Measurements from ENCODE around the gene DUSP6. TPM values are rescaled to one million over a fixed set of nuclear protein-coding genes. Genes with fewer than 3 reads are reported as not detected.

DUSP6 gene, protein sequence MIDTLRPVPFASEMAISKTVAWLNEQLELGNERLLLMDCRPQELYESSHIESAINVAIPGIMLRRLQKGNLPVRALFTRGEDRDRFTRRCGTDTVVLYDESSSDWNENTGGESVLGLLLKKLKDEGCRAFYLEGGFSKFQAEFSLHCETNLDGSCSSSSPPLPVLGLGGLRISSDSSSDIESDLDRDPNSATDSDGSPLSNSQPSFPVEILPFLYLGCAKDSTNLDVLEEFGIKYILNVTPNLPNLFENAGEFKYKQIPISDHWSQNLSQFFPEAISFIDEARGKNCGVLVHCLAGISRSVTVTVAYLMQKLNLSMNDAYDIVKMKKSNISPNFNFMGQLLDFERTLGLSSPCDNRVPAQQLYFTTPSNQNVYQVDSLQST
- 8.1 and 9.4 TPM in 2 replicates for total RNA-seq (2014; rRNA removed; shearing (Covaris generic))

DNA sequence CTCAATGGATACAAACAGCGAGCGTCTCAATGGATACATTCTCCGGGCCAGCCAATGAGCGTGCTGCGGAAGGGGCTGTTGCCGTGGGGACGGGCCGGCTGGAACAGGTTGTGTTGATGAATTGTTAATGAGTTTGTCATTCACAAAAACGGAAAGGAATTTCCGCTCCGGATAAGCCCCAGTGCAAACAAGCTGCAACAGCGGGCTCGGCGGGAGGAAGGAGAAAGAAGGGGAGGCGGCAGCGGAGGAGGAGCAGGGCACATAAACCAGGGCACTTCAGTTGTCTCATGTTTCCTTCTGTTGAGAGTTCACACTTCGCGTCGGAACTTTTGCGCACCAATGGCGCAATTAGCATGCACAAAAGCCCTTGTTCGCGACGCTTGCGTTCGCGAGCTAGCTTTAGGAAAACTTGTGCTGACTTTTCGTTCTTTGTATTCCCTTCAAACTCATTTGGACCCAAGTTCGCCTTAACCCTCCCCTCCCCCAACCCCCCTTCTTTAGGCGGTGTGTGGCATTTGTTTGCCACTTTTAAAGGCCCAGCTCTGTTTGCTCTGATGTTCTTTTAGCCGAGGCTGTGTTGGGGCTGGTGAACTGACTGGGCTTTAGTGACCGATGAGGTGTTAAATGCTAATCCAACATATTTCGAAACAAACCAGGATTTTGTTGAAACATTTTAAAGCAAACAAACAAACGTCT lies at the start of gene DUSP6:
Gene DUSP6 (minus strand): TSS at position 10 of the 696 bp plus-strand sequence. CDS start 462 bp downstream, outside the sequence.
- peak; percentile 97 for DNase-seq (ENCODE audit: low spot score)

DNA sequence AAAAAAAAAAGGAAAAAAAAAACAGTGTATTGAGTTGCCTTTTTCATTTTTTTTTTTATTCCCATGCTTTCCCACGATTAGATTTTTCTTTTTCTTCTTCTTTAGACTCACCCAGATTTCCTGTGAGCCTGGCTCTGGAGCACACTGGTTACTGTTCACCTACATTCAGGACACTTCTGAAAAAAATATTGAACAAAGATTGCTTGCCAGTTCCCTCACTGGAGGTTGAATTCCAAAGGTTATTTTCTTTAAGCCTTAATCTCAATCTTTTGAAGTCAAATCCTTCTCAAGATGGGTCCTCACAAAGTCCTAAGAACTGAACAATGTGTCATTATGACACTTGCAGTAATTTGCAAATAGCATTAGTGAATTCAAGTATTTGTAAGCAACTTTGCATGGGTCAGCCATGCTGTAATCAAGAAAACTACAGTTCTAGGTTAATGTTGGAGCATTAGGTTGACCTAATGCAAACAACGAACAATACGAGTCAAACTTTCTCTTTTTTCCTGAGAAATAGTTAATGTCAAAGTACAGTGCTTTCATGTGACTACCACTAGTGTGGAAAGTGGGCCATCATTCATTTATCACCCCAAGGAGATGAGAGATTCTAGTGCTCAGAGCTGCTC lies 49.2 kb upstream of the DUSP6 start:
- DNase-seq (ENCODE audit: low spot score): no peak

DNA sequence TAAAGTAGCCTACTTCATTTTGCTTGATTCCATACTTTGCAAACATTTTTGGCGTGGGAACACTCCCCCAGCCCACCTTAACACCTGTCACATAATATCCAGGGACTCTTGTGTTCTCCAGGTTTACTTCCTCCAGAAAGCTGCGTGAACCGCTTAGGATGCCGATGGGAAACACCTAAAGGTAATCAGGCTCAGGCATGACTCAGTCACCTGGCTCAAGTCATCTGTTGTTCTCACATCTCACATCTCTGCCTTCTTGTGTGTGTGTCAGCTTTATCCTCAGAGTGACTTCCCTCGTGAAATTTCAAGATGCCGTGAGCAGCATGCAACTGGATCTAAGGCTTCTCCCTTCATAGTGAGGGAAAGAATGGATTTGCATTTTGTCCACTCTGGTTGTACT lies 48.1 kb upstream of the DUSP6 start:
- no peak for DNase-seq (ENCODE audit: low spot score)

DNA sequence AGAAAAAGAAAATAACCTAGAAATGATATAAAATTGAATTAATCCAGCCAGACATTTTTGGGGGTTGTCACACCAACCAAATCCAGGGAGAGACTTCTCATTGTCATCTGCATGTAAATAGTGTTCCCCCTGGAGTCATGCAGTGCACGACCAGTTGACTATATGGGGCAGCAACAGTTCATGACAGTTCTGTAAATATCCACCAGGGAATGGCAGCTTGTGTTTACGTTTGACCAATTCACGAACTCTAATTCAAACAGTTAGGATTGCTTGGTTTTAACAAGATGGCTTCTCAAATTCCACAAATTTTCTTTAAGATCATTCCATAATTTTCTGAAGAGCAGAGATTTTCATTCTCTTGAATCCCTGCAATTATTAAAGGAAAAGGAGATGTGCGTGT lies 43.4 kb upstream of the DUSP6 start:
- no peak for DNase-seq (ENCODE audit: low spot score)

DNA sequence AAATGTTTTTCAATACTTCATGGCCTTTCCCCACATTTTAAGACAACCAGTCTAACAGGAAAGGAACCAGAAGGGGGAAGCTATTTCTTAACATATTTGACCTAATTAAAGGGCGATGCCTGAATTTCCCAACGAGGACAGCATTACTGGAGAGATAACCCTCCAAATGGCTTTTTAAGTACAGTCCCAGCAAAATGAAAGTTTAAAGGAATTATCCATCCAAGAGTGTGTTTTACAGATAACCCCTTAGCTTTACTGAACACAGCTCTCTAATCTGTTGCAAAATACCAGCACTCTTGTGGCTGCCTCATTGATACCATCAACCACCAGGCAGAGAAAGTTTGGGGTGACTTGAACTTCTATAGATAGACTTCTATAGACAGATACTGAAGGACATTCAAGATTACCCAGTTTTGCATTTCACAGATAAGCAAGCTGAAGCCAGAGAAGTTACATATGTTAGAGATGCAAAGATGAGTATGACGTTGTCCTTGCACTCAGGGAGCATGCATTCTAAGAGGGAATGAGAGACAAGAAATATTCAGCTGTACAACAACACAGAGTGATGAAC lies 41.3 kb upstream of the DUSP6 start:
- no peak for DNase-seq (ENCODE audit: low spot score)

DNA sequence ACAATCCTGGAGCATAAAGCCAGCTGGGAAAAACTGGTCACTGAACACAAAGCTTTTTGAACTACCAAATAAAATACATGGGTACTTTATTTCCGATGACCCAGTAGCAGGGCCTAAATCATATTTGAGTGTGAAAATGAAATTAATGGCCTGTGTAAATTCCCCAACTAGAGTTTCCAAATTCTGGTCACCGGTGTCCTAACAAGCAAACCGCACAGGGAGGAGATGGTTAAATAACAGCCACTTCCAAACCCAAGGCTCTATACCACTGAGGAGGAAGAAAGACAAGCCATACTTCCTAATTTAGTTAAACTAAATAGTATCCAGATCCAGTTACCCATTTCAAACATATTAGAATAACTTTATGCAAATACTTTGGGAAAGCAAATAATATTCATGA lies 40.1 kb upstream of the DUSP6 start:
- no peak for DNase-seq (ENCODE audit: low spot score)

DNA sequence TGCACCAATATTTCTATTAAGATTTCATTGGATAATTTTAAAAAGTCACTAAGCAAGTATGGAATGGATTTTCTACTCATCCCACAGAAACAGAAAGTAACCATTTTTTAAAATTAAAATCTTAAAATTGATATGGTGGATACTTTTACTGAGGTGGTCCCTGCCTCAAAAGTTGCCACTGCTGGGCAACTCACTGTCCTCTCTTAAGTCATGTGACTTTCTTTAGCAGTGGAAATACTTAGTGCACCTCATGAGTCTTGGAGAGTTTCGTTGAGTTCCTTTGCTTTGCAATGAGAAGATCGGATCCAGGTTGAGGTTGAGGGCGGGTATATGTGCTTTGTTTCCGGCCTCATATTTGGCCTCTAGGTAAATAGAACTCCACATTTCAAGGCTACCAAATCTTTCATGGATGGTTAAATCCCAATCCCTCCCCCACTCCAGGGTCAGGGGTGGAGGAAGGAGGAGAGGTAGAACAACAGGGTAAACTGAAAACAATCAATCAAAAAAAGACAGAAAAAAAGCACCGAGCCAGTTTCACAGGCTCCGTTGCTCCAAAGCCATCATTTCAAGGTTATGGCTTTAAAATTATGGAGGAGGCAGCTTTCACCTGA lies 39.5 kb upstream of the DUSP6 start:
- no peak for DNase-seq (ENCODE audit: low spot score)

DNA sequence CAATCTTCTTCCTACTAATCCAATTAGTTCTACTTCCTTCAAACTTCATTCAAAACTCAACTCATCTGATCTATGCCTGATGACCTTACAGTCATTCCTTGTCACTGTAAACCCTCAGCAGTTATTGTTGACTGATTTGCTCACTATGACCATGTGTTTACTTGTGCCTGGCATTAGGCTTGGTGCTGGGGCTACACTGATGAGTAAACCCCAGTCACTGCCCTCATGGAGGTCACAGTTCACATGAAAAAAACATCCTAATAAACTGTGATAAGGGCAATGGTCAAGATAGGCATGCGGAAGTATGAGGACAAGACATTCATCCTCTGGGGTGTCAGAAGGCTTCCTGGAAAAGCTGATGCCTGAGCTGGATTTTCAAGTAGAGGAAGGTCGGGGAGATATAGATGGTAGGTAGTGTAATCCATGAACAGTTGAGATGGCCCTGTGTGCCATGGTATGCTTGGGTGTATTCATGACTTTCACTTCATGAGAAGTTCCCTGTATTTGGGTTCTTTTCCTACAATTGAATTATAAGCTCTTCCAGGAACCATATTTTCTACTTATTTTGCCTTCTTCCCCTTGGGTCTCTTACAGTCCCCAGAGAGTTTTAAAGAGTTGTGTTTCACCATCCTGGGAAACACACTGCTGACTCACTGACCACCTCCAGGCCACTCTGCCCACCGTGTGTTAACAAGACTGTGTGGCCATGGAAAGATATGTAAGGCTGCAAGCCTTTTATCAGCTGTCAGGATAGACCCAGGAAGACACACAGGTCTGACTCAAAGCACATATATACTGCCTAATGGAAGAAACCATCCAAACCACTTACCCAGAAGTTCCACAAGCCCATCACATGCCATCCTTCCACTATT lies 38.7 kb upstream of the DUSP6 start:
- peak; percentile 25 for DNase-seq (ENCODE audit: low spot score)

DNA sequence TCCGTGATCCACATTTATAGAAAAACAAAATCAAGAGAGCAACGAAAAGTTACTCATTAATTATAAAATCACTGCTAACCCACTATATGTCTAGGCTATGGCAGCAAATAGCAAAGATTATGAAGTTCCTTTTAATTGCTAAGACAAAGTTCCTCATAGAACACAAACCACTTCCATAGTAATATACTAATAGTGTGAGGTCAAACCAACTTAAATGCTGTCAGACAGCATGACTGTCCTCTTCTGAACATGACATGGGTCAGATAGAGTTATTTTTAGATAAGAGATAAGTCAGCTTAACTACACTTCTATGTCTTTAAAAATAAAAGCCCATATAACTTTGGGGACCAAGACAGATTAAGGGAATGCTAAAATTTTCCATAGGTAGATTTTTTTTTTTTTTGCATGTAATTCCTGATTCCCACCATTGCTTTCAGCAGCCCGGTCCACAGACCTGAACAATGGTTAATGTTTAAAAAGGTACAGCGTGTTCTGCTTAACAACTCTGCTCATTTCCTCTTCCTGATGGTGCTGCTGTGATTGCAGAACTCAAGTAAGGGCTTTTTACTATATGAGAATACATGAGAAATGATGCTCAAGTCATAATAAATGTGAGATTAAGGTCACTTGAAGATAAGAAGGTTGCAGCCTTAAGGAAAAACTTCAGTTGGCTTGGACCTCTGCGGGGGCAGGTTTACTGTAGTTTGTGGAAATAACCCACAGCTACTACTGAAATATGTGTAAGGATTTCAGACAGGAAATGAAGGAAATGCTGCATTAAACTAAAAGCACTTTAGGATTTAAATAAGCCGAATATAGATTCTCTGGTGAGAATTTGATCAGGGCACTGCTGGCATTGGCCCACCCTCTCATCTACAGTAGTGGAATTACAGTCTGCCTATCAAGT lies 37.7 kb upstream of the DUSP6 start:
- DNase-seq (ENCODE audit: low spot score): no peak

DNA sequence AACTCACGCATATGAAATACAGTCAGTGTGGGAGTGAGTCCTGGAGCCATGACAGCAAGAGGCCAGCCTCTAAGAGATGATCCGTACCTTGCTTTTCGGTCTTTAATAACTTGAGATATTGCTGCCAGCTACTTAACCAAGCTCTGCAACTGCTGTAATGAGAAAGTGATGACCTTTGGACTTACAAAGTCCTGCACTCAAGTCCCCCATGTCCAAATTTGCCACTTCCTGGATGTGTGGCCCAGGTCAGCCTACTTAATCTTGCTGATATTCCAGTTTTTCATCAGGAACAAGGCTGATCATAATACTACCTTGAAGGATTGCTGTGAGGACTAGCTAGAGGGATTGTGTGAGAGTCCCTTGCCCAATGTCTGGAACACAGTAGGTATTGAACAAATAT lies 33.8 kb upstream of the DUSP6 start:
- DNase-seq (ENCODE audit: low spot score): no peak

DNA sequence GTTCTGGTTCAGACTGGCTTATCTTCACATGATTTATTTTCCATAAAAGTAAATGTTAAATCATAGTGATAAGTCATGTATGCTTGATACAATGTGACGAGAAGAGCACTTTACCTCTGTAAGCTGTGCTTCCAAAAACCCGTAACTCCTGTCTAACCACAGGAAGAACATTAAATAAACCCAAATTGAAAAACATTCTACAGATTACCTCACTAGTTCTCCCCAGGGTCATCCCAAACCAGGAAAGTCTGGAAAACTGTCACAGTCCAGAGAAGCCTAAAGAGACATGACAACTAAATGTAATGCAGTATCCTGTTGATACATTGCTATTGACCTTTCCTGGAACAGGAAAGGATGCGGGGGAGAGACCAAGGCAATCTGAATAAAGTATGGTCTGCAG lies 32.5 kb upstream of the DUSP6 start:
- no peak for DNase-seq (ENCODE audit: low spot score)

DNA sequence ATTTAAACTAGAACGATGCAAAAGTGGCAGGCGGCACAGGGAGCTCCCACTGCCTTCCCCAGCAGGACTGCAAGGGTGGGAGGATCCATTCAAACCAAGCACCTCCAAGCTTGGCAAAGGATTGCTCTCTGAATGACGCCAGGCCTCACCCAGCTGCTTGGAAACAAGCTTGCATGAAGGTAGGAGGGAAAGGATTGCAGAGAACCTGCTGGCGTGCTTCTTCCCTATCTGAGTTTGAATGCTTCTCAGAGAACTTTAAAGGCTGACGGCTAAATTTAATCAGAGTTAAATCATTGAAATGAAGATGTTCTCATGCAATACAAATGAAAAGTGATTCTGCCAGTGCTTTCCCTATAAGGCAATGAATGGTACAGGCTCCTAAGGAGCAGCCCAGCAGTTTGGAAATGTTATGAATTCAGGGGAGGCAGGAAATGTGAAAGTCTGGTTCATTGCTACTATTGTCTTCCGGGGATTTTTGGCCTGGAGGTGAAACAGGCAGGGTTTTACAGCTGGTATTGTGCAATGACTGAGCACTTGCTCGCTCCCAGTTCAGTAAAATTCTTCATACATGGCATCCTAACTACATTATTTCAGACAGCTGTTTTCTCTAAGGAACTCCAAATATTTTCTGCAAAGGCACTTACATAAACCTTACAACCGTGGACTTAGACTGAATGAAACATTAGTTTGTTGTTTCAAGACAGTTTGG lies 31.9 kb upstream of the DUSP6 start:
- peak; percentile 33 for DNase-seq (ENCODE audit: low spot score)

DNA sequence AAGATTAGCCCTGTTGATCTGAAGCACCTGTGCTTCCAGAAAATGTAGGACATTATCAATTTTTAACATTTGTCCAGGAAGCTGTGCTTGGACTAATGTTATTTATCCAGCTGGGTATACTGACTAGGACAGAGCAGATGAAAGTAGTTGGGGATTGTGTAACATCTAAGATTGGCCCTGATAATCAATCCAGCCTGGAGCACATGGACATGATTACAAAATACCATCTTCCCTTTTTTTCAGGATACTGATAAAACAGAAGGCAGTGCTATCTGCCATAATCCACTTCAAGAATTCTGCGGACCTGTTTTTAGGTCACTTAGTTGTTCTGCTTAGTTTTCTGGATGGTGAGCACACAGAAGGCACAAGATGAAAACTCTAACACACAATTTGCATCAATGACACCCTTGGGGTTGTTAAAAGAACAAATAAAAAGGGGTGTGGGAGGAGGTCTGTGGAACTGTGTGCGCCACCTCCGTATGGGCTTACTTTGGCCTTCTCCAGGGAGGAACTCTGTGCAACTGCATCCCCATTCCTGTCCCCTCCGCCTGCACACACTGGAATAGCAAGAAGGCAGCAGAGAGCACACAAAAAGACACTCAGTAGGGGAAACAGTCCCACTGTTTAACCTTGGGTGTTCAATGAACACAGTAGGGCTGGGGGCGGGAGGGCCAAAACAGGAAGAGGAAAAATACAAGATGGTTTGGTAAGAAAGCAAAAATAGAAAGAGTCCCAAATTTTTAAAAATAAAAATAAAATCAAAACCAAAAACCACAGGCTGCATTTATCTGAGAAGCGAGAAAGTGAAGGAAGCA lies 31.1 kb upstream of the DUSP6 start:
- no peak for DNase-seq (ENCODE audit: low spot score)

DNA sequence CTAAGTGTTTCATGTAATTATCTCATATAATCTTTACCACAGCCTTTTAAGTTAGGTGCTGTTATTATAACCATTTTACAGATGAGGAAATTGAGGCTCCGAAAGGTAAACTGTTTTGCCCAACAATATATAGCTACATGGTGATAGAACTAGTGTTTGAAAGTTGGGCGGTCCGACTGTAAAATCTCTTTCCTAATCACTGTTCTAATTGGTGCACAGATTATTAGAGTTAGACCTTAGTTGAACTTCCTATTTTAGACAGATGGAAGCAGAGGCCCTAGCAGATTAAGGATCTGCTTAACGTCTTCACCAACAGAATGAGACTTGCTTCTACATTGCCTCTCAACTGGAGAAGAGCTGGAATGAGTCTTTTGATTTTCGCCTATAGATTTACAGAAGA lies 30.0 kb upstream of the DUSP6 start:
- DNase-seq (ENCODE audit: low spot score): no peak

DNA sequence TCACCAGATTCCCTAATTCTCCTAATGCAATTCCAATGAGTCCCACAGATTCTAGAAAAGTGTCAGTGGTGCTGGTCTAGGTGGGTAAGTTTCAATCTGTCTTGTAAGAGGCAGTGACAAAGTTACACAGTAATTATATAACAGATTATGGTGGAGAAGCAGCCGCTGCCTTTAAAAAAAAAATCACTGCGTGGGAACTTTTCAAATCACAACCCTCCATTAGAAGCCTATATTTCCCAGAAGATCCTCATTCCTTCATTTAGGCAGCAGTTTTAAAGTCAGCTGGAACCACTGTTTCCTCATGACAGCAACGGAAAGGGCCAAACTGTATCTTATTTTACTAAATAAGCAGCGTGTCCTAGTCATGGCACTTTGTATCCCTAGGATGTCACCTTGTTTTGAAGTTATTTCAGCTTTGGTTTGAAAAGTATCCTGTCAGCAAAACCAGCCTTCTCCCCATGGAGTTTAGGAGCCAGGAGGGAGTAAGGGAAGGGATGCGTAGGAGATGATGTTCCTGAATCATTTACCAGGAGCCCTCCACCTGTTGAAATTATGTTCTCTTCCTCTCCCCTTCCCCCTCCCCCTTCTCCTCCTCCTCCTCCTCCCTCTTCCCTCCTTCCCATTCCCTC lies 27.7 kb upstream of the DUSP6 start:
- no peak for DNase-seq (ENCODE audit: low spot score)

DNA sequence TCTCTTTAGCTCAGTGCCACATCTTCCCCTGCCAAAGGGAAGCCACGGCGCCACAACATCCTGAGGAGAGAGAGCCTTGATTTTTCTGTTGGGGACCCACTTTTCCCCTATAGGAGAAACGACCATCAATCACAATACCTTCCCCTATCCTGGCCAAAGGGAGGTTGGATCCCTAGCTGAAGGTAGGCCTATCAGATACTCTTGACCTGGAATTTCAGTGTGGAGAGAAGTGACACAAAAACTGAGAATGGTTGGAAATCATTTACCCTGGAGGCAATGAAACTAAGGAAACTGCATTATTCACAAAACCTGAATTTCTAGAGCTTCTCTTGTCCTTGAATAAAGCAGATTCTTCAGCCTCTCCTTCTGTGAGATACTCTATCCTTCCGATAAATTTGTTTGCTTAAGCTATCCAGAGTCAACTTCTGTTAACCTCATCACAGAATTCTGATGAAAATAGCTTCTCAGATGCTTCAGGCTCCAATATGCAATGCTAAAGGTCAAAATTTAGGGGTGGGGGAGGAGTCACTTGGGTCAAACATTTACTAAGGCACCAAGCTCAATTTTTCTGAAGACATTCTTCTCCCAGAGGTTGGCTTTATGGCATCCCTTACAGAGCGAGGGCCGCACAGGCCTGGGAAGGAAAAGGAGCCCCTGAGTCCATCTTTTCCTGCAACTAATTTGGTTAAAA lies 27.0 kb upstream of the DUSP6 start:
- DNase-seq (ENCODE audit: low spot score): no peak

DNA sequence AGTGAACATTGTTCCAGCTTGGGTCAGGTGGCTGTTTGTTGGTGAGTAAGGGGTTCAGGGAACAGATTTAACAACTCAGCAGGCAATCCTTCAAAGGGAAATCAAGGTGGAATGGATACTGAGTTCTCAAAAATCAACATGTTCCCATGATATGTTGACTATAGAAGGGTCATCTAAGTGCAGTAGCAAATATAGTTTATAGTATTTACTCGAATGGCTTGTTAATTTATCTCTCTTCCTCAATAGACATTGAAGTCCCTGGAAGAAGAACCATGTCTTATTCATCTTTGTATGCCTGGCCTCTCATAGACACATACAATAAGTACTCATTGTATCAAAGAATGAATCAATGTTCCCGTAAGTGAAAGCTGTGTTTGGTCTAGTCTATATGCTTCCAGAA lies 24.5 kb upstream of the DUSP6 start:
- no peak for DNase-seq (ENCODE audit: low spot score)

DNA sequence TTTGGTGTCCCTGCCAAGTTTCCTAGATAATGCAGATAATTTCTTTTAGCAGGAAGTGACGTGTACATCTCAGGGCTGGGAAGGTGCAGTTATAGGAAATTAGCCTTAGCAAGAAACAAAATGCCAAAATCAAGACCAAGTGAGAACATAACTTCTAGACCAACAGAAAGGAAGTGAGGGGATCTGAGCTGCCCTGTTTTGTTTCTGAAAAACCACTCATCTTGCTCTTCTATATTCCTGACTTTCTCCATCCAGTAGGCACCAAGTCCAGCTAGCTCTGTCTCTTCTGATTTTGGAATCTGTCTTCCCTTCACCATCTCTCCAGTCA lies 23.9 kb upstream of the DUSP6 start:
- DNase-seq (ENCODE audit: low spot score): no peak

All from A172 (cell line).